GM21367 (cell line): ENCODE data around the gene DGCR2.
"Not testable (repeated sequence)": the region's sequence is repeated elsewhere in the genome, so short reads cannot be mapped to it uniquely, and the experiment has no call there.

Experiments
- ATAC-seq: cut with Tn5 transposase; IDR thresholded peaks from one replicate; pipeline ENCODE4 v1.9.1; 2021; ENCODE audit not compliant: unreplicated experiment

Gene DGCR2

GRCh38 chr22:18988958-18989357, 133.3 kb downstream of the DGCR2 start:
- no peak for ATAC-seq

GRCh38 chr22:18987765-18988164, 134.4 kb downstream of the DGCR2 start:
- ATAC-seq = no peak

GRCh38 chr22:18987114-18987513, 135.1 kb downstream of the DGCR2 start:
- ATAC-seq = not testable (repeated sequence)
